SKM-1 treated with dmso at 0.1 percent for 144 hours (cell line): Measurements from ENCODE around the gene TRAPPC5.

ENCODE experiments used
- DNase-seq: peaks from one replicate; lab custom pipeline; 2025; ENCODE audit not compliant: unreplicated experiment; lab: John Stamatoyannopoulos, UW

The TRAPPC5 gene

DNA sequence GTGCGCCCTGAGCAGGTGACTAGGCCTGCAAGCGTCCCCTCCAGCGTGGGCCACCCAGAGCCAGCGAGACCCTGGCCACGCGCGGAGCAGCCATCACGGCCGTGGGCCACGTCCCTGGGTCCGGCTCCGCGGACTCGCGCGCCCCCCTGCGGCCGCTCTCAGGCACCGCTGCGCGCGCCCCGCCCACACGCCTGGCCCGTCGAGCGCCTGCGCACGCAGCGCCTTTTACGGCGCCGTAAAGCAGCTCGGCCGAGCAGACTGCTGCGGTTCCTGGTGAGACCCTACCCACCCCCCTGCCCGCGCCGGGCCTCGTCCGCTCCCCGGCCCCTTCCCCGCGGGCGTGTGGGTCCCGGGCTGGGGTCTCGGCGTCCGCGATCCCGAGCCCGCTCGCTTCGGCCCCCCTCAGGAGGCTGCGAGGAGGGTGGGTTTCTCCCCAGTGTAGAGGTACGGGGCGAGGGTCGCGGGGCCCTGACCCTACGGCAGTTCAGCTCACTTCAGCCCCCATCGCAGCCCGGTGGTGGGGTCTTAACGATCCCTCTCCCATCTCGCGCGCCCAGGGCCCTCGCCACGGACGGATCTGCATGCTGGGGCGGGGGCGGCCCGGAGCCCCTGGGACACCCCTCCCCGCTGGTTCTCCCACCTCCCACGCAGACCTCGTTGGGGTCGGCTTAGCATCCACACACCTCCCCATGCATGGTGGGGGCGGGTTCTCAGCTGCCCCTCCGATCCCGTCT, at the start of gene TRAPPC5:
Gene TRAPPC5 (plus strand): TSS at position 228 of the 734 bp plus-strand sequence. CDS start 1,421 bp downstream, outside the sequence.
- DNase-seq: peak; percentile 82

DNA sequence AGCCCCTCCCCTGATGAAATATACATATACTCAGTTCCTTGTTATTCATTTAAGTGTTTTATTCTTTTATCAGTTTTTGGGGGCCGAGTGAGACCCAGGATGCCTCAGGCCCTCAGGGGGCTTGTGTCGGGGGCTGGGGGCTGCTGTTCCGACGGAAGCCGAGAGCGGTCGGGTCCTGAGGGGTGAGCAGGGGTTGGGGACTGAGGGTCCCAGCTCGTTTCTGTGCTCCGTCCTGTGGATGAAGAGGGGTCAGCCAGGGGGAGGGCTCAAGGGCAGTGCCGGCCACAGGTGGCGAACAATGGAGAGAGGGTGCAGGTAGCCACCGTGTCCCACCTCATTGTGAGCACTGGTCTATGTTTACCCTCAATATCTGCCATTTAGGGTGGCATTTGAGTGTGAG, 49.1 kb upstream of the TRAPPC5 start:
- no peak for DNase-seq

DNA sequence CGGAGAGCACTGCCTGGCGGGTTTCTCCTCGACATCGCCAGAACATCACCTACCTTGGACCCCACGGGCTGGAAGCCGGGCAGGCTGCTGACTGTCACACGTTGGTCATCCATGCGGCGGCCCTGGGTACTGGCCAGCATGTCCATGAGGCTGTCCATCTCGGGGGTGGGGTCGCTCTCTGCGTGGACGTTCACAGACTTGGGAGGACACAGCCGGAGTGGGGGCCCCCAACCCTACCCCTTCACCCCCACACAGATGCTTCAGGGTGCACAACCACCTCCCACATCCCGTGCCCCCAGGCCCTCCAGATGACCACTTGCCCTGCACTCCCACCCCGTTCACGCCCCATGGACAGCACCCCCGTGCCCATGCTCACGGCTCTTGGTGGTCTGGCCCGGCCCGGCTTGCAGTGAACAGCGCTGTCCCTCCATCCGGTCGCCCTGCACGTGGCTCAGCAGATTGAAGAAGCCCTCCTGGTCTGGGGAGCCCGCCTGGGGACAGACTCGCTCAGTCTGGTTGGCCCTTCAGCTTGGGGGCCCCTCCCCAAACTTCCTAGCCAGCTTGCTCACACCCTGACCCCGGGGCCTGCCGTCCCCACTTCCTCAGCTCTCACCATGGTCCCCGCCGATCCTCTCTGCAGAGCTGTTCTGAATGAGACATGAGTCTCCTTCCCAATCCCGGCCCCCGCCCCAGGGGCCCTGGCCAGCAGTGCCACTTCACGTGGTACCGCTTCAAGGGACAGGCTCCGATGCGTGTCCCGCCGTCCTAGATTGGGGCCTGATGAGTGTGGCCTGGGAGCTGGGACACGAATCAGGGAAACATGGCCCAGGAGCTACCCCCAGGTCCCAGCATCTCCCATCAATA, 48.1 kb upstream of the TRAPPC5 start:
- no peak for DNase-seq

DNA sequence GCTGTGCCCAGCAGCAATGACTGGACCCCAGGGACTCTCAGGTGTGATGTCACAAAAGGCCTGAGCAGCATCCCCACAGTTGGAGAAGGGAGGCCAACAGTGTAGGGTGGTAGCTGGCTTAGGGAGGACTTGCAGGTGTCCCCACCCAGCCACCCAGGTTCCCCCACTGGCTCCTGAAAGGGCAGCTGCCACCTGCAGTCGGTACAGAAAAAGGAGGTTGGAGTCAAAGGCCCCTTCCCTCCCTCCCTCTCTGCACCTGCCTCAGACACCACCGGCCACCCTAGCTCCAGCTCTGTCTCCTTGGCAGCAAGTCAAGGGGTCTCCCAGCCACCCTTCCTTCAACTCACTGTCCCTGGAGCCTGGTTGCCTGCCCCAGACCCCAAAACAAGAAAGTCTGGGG, 46.9 kb upstream of the TRAPPC5 start, which contains the start of gene PCP2:
Gene PCP2 (minus strand): TSS at position 22 of the 400 bp plus-strand sequence. CDS start 262 bp downstream, outside the sequence.
- DNase-seq: no peak

DNA sequence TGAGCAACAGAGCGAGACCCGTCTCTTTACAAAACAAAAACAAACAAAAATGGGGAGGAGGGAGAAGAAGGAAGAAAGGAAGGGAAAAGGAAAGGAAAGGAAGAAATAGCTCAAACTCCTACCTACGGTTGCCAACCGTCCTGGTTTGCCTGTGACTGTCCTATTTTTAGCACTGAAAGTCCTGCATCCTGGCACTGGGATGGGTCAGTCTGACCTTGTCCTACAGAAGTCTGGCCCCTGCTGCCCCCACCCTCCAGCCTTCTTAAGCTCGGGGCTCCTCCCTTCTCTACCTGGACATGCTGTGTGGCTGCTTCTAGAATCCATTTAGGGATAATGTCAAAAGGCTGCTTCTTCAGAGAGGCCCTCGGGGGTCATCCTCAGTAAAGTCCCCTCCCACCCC, 45.0 kb upstream of the TRAPPC5 start:
- DNase-seq: no peak

DNA sequence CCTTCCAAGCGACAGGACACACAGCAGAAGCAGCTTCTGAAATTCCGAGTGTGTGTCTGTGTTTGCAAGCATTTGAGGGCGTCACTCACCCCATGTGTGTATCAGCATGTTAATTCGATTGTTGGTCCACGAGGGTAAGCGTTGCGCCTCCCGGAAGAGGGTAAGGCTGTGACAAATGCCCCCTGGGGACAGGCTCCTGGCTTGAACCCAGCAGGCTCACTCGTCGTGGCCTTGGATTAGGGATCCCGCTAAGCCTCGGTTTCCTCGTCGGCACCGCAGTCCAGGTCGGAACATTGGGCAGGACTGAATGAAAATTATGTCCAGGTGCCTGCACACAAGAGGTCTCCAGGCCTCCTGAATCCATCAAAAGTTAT, 44.3 kb upstream of the TRAPPC5 start:
- no peak for DNase-seq

DNA sequence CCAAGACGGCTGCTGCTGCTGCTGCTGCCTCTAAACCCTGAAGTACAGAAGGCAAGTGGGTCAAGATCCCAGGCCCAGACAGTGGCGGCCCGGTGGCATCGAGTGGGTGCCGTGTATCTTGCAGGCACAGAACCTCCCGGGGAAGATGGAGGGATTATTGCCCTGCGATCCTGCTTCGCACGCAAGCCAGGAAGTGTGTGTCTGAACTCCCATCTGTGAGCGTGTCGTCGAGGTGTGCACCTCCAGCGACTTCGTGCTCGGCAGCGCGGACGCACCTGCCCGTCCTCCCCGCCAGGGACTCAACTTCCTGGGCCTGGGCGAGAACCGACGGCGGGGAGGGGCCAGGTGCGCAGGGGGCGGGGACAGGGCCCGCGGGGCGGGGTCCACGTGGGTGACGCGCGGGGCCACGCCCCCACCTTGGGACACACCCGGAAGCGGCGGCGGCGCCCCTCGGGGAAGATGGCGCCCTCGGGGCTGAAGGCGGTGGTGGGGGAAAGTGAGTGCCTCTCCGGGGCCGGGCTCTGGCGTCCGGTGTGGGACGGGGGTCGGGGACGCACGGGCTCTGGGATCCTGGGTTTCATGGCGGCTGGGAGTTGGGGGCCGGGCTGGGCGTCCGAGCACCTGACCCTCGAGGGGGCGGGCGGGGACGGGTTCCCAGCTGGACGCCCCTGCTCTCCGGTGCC, 43.8 kb upstream of the TRAPPC5 start, which contains the start of gene STXBP2:
Gene STXBP2 (plus strand): TSS at position 420 of the 683 bp plus-strand sequence. CDS start 40 bp downstream, at position 460.
- peak; percentile 31 for DNase-seq

DNA sequence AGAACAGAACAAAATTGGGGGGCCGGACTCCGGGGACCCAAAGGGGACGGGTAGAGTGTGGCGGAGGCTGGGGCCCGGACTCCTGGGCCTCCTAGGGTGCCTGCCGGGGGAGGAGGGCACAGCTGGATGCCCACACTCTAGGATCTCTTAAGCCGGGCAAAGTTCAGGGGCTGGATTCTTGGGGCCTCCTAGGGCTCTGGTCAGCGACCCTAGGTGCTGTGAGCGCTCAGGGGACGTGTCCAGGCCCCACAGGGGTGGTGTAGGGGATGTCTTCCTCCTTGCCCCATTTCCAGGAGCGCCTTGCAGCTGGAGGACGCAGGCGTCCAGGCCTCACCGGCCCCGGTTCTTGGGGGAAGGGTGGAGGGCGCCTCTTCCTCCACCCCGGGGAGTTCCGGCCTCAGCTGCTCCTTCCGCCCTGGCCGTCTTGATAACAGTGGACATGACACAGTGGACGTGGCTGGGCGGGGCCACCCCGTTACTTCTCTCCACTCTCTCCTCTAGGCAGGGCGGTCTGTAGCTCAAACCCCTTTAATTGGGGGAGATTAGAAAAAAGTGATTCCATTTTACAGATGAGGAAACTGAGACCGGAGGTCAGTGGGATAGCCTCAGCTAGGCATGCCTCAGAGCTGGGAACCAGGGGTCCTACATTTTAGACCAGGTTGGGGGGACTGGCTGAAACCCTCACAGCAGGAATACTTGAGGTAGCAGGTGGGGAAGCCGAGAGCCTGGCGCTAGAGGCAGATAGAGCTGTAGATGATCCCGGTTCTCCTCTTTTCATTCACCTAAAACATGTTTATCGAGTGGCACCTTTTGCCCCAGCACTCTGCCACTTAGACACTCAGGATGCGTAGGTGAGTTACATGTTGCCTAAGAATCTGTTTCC, 43.0 kb upstream of the TRAPPC5 start:
- DNase-seq: no peak

DNA sequence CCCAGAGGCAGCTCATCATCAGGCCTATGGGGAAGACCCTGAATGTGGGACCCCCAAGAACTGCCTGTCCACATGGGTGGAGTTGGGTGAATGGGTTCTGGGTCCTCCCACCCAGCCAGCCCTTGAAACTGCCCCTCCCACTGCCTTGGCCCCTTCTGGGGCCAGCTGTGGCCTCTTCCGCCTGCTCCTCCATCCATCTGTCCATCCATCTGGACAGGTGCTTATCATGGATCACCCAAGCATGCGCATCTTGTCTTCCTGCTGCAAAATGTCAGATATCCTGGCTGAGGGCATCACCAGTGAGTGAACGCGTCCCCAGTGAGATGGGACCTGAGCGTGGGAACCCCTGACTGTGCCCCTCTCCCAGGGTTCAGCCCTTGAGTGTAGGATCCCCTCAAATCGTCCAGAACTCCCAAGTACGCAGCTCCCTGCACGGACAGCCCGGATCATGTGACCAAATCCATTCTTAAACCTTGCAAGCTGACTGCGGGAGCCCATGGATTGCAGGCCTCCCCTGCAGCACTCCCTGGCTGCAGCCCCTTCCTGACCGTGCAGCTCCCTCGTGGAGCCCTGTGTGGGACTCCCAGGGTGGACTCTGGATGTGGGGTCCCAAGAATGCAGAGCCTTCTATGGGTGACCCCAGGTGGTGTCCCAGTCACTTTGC, 41.7 kb upstream of the TRAPPC5 start:
- DNase-seq: no peak

DNA sequence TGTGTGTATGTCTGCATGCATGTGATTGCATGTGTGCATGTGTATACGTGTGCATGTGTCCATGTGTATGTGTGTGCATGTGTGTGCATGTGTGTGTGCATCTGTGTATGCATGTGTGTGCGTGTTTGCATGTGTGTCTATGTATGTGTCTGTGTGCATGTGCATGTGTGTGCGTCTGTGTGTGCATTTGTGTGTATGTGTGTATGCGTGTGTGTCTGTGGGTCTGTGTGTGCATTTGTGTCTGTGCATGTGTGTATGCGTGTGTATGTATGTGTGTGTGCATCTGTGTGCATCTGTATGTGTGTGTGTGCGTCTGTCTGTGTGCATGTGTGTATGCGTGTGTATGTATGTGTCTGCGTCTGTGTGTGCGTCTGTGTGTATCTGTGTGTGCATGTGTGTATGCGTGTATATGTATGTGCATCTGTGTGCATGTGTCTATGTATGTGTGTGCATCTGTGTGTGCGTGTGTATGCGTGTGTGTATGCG, 40.7 kb upstream of the TRAPPC5 start:
- no peak for DNase-seq

DNA sequence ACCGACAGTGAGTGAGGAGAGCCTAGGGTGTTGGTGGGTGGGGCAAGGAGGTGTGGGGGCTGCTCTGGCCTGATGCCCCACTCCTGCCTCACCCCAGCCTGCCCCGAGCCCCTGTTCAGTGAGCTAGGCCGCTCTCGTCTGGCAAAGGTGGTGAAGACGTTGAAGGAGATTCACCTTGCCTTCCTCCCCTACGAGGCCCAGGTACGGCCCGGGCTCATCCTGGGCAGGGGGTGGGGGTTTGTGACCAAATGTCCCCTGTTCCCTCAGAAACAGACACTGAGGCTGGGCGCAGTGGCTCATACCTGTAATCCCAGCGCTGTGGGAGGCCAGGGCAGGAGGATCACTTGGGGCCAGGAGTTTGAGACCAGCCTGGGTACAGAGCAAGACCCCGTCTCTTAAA, 39.8 kb upstream of the TRAPPC5 start:
- DNase-seq: no peak

DNA sequence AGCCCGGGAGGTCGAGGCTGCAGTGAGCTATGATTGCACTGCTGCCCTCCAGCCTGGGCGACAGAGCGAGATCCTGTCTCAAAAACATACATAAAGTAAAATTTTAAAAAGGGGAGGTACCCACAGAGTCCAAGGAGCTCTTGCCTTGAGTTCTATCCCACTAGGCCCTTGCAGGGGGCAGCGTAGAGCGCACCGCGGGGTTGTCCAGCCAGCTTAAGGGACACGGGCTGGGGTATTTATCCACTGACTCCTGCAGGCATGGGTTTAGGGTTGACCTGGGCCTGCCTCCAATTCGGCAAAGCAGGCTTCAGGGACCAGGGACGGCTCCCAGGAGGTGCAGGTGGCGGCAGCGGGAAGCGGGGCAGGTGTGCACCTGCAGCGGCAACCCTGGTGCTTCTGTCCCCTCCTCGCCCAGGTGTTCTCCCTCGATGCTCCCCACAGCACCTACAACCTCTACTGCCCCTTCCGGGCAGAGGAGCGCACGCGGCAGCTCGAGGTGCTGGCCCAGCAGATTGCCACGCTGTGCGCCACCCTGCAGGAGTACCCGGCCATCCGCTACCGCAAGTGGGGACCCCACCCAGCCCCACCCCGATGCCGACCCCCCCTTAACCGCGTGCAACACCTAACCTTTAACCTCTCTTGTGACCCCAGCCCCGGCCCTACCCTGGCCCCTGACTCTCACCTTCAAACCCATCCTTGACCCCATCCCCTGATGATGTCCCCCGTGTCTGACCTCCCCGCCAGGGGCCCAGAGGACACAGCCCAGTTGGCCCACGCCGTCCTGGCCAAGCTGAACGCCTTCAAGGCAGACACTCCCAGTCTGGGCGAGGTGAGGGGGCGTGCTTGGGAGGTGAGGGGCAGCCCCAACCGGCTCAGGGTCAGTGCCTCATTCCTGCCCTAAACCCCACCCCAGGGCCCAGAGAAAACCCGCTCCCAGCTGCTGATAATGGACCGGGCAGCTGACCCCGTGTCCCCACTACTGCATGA, 39.0 kb upstream of the TRAPPC5 start:
- no peak for DNase-seq

DNA sequence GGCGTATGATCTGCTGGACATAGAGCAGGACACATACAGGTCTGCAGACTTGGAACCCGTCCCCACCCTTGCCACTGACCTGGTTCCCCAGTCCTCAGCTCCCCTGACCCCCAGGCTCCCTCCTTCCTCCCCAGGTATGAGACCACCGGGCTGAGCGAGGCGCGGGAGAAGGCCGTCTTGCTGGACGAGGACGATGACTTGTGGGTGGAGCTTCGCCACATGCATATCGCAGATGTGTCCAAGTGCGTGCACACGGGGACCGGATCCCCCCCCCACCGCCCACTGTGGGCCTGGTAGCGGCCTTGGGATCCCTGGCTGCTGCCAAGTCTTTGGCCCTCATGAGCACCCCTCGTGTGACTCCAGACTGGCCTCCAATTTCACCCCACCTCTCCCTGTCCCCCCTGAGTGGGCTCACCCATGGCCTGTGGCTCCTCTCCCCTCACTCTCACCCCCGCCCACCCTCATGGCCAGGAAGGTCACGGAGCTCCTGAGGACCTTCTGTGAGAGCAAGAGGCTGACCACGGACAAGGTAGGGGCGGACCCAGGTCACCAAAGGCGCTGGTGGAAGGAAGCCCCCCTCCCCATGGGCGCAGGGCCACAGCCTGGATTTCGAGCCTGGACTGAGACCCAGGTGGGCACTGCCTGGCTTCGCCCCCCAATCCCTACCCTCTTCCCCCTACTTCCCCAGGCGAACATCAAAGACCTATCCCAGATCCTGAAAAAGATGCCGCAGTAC, 38.2 kb upstream of the TRAPPC5 start:
- DNase-seq: no peak

DNA sequence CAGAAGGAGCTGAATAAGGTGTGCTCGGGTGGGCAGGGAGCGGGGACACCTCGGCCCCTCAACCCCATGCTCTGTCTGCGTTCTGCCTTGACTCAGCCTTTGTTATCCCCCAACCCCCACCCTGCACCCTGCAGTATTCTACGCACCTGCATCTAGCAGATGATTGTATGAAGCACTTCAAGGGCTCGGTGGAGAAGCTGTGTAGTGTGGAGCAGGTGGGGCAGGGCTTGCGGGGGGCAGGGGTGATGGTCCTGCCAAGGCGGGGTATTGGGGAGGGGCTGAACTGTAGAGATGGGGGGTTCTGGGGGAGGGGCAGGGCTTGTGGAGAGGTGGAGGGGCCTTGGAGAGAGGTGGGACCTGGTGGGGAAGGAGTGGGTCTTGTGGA, 37.6 kb upstream of the TRAPPC5 start:
- DNase-seq: no peak

DNA sequence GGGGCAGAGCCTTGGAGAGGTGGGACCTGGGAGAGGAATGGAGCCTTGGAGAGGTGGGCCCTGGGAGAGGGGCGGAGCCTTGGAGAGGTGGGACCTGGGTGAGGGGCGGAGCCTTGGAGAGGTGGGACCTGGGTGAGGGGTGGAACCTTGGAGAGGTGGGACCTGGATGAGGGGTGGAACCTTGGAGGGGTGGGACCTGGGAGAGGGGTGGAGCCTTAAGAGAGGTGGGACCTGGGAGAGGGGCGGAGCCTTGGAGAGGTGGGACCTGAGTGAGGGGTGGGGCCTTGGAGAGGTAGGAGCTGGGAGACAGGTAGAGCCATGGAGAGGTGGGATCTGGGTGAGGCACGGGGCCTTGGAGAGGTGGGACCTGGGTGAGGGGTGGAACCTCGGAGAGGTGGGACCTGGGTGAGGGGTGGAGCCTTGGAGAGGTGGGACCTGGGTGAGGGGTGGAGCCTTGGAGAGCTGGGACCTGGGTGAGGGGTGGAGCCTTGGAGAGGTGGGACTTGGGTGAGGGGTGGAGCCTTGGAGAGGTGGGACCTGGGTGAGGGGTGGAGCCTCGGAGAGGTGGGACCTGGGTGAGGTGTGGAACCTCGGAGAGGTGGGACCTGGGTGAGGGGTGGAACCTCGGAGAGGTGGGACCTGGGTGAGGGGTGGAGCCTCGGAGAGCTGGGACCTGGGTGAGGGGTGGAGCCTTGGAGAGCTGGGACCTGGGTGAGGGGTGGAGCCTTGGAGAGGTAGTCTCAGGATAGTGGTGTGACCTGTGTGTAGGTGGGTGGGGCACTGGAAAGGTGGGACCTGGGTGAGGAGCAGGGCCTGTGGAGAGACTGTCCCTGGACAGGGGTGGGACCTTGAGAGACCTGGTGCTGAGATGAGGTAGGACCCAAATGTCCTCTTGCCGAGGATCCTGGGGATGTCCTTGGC, 36.7 kb upstream of the TRAPPC5 start:
- peak; percentile 25 for DNase-seq

DNA sequence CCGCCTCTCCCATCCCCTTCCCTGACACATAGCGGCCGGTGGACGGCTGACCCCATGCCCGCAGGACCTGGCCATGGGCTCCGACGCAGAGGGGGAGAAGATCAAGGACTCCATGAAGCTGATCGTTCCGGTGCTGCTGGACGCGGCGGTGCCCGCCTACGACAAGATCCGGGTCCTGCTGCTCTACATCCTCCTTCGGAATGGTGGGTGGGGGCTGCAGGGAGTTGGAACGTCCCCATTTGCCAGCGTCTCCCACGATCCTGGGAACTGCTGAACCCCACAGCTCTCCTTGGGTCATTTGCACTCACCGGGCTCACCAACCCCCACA, 36.1 kb upstream of the TRAPPC5 start:
- no peak for DNase-seq

DNA sequence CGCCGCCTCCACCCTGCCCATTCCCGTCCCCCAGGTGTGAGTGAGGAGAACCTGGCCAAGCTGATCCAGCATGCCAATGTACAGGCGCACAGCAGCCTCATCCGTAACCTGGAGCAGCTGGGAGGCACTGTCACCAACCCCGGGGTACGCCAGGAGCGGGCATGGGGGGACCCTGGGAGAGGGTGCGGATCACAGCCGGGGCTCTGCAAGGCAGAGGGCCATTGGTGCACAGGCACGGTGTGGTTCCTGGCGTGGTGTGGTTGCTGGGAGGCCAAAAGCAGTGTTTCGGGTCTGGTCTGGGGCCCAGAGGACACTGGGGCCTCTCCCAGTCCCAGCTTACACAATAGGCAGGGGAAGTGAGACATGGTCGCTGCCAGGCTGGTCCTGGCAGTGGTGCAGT, 35.5 kb upstream of the TRAPPC5 start:
- DNase-seq: peak; percentile 73
